A673 (cell line): ENCODE results near the gene DPF3.

ENCODE experiments used
- CTCF ChIP-seq: fragments of 300-800, 200-600 bp; sonication (generic); conservative IDR thresholded peaks from 2 replicates; pipeline ENCODE4 v1.5.1; 2017; ENCODE audit warnings: low read depth, mild to moderate bottlenecking, antibody characterized with exemption, low read length, moderate library complexity, mixed read lengths
- EZH2 ChIP-seq: fragments of 200-600 bp; sonication (generic); IDR thresholded peaks from 2 replicates; pipeline ENCODE4 v1.6.1; 2017; ENCODE audit warnings: borderline replicate concordance, low read depth, mild to moderate bottlenecking, mixed read lengths, antibody characterized with exemption, low read length; ENCODE audit not compliant: poor library complexity, severe bottlenecking

- no peak for TF ChIP-seq CTCF
- TF ChIP-seq EZH2: no peak
These were observed 70.8 kb downstream of the DPF3 start for GRCh38 chr14:72822946-72823611.
